Esophagus muscularis mucosa (tissue), 4 donors: ENCODE results near the gene NHEJ1.

Source experiments
- CTCF ChIP-seq, 3 experiments: fragments of 200-600 bp in 2 of 3; fragments of 450-650 bp in 1 of 3; sonication (generic) in 2 of 3; IDR thresholded peaks; one replicate each; pipeline ENCODE4 v1.5.1; 2017 to 2019; ENCODE audit warnings: antibody characterized with exemption in 3 of 3, mild to moderate bottlenecking in 2 of 3, moderate library complexity in 1 of 3
- EP300 ChIP-seq: sonication (generic); formaldehyde crosslinking; IDR thresholded peaks from one replicate; pipeline ENCODE4 v1.6.1; 2017; ENCODE audit warnings: antibody characterized with exemption
- POLR2A ChIP-seq: fragments of 450-650 bp; IDR thresholded peaks from one replicate; pipeline ENCODE4 v1.6.1; 2017; ENCODE audit warnings: antibody characterized with exemption, moderate library complexity, mild to moderate bottlenecking, low read depth
- POLR2AphosphoS5 ChIP-seq, 2 donors: sonication (generic); formaldehyde crosslinking; IDR thresholded peaks; one replicate each; pipeline ENCODE4 v1.6.1; 2017; ENCODE audit warnings: antibody characterized with exemption in 2 of 2

GRCh38 chr2:219169930-219170654, 9.5 kb upstream of the NHEJ1 start, which contains the start of gene SLC23A3:
- TF ChIP-seq POLR2A = no peak
- no peak for TF ChIP-seq EP300
- TF ChIP-seq CTCF (IDR thresholded peaks at IDR 0.05) = no peak
- TF ChIP-seq POLR2AphosphoS5 (IDR thresholded peaks at IDR 0.05) = no peak
